Neutrophil (primary cell): ENCODE results near the gene MATR3.
"Not testable (repeated sequence)": the region's sequence is repeated elsewhere in the genome, so short reads cannot be mapped to it uniquely, and the experiment has no call there.

Experiments used
- H3K27ac ChIP-seq: fragments of 200-600 bp; sonication (generic); 2 replicates; pipeline ENCODE4 v1.5.1; 2016; ENCODE audit warnings: mild to moderate bottlenecking, moderate library complexity
- H3K27me3 ChIP-seq: fragments of 200-600 bp; sonication (generic); 2 replicates; pipeline ENCODE4 v1.6.0; 2016; ENCODE audit warnings: mild to moderate bottlenecking
- H3K36me3 ChIP-seq: fragments of 200-600 bp; sonication (generic); 2 replicates; pipeline ENCODE4 v1.5.1; 2017
- H3K4me1 ChIP-seq, 2 experiments: fragments of 200-600 bp in 1 of 2; sonication (generic) in 1 of 2; 1 replicate in 1 of 2; 2 replicates in 1 of 2; pipeline versions ENCODE4 v1.5.1 to v1.6.1; 2013 to 2016; ENCODE audit warnings: low read depth in 1 of 2, low read length in 1 of 2, mild to moderate bottlenecking in 1 of 2, moderate library complexity in 1 of 2; ENCODE audit not compliant: control insufficient read depth in 1 of 2, insufficient read depth in 1 of 2
- H3K4me3 ChIP-seq, 2 experiments: fragments of 200-600 bp in 1 of 2; sonication (generic) in 1 of 2; 1 replicate in 1 of 2; 2 replicates in 1 of 2; pipeline ENCODE4 v1.5.1; 2013 to 2016; ENCODE audit warnings: low read depth in 1 of 2, low read length in 1 of 2, mild to moderate bottlenecking in 1 of 2, moderate library complexity in 1 of 2
- H3K9me3 ChIP-seq: fragments of 200-600 bp; sonication (generic); 2 replicates; pipeline ENCODE4 v1.5.1; 2016
- CTCF ChIP-seq: fragments of 200-600 bp; sonication (generic); IDR thresholded peaks from 2 replicates; pipeline ENCODE4 v1.5.1; 2016; ENCODE audit warnings: antibody characterized with exemption

Gene MATR3

GRCh38 chr5:139308797-139309196, 15.3 kb downstream of the MATR3 start:
- peaks cover 6 to 10% of the 10 kb centered on the region in 2 experiments for H3K4me1 ChIP-seq
- no peaks in the 10 kb centered on the region for H3K27me3 ChIP-seq
- no peak overlapping the region for H3K27ac ChIP-seq
- H3K9me3 ChIP-seq, result no peaks in the 10 kb centered on the region
- H3K4me3 ChIP-seq, result no peak overlapping the region
- no peak for TF ChIP-seq CTCF
- no peaks in the 10 kb centered on the region for H3K36me3 ChIP-seq

GRCh38 chr5:139310715-139311186, 17.2 kb downstream of the MATR3 start:
- H3K27ac ChIP-seq, H3K27me3 ChIP-seq, H3K9me3 ChIP-seq, H3K36me3 ChIP-seq, H3K4me3 ChIP-seq: not testable (repeated sequence)
- H3K4me1 ChIP-seq, result peaks cover 6 to 13% of the 10 kb centered on the region in 2 experiments

DNA sequence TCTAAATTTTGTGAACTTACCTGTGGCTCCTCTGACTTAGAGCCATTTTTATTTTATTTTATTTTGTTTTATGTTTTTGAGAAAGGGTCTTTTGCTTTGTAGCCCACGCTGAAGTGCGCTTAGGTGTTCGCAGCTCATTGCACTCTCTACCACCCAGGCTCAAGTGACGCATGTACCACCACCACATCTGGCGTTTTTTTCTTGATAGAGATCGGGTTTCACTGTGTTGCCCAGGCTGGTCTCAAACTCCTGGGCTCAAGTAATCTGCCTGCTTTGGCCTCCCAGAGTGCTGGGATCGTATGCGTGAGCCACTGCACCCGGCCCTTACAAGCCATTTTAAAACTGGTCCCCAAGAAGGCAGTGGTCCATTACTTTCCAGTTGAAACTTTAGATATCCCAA, 18.5 kb downstream of the MATR3 start:
- Histone ChIP-seq H3K27ac (no peak overlapping the region), H3K9me3 (no peaks in the 10 kb centered on the region), H3K36me3 (peaks cover 13% of the 10 kb centered on the region), H3K27me3 (no peaks in the 10 kb centered on the region), H3K4me3 (no peak overlapping the region), H3K4me1 (peaks cover 0 to 3% of the 10 kb centered on the region in 2 experiments)
- no peak for TF ChIP-seq CTCF

- Histone ChIP-seq H3K9me3 (no peaks in the 10 kb centered on the region), H3K4me3 (no peak overlapping the region), H3K27me3 (no peaks in the 10 kb centered on the region), H3K36me3 (peaks cover 33% of the 10 kb centered on the region), H3K4me1 (peaks cover 0 to 3% of the 10 kb centered on the region in 2 experiments), H3K27ac (no peak overlapping the region)
- TF ChIP-seq CTCF, result no peak
Measured at GRCh38 chr5:139314276-139314675, 20.7 kb downstream of the MATR3 start.

GRCh38 chr5:139315056-139315615, 21.6 kb downstream of the MATR3 start:
- peaks cover 0 to 3% of the 10 kb centered on the region in 2 experiments for H3K4me1 ChIP-seq
- H3K9me3 ChIP-seq, result no peaks in the 10 kb centered on the region
- no peaks in the 10 kb centered on the region for H3K27me3 ChIP-seq
- H3K27ac ChIP-seq, result peak overlapping the region; percentile 35
- no peak overlapping the region for H3K4me3 ChIP-seq
- TF ChIP-seq CTCF, result no peak
- peaks cover 40% of the 10 kb centered on the region for H3K36me3 ChIP-seq

DNA sequence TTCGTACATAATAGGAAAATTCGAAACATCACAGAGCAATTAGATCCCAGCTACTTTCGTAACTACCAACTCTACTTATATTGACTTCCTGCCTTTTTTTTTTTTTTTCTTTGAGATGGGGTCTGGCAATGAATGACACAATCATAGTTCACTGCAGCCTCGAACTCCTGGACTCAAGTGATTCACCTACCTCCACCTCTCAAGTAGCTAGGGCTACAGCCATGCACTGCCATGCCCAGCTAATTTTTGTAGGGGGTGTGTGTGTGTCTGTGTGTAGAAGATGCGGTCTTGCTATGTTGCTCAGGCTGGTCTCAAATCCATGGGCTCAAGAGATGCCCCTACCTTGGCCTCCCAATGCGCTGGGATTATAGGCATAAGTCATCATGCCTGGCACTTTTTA, 42.3 kb downstream of the MATR3 start:
- Histone ChIP-seq H3K36me3 (peaks cover 17% of the 10 kb centered on the region), H3K9me3 (no peaks in the 10 kb centered on the region), H3K27me3 (no peaks in the 10 kb centered on the region), H3K27ac (no peak overlapping the region), H3K4me1 (peaks cover 1 to 4% of the 10 kb centered on the region in 2 experiments), H3K4me3 (no peak overlapping the region)
- TF ChIP-seq CTCF, result no peak
